Measurements from ENCODE around the gene ZNF141. TPM values are rescaled to one million over a fixed set of nuclear protein-coding genes. Genes with fewer than 3 reads are reported as not detected.

The ZNF141 gene
- total and polyA plus RNA-seq, 2 experiments from 2014 or later: 7.4 to 20.3 TPM

DNA sequence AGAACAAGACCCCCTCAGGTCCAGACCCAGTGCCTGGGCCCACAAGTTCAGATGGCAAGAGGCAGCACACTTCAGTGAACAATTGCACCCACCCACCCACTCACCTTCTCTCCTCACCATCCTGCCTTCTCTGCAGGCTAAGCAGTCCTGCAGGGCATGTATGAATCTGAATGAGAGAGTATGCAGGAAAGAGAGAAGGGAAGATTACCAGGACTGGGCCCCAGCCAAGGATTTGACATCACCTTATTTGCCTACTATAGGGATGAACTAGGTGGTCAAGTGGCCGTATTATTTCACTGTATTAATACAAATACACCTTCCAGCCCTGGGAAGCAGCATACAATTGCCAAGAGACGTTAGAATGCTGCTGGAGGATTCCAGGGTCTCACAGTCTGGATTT lies 2.1 kb upstream of the ZNF141 start:
- H3K27me3 ChIP-seq: no peaks in the 10 kb centered on the region
- no peaks in the 10 kb centered on the region for H3K9me2 ChIP-seq (replicated peaks; ENCODE audit: insufficient read depth)
- H3K4me2 ChIP-seq: peak overlapping the region; percentile 79
- peaks cover 25% of the 10 kb centered on the region for H3K79me2 ChIP-seq
- H3K4me1 ChIP-seq (ENCODE audit: insufficient read depth): peaks cover 5% of the 10 kb centered on the region
- no peaks in the 10 kb centered on the region for H3K36me3 ChIP-seq (replicated peaks; ENCODE audit: insufficient read depth, low read depth)
- no peaks in the 10 kb centered on the region for H4K20me1 ChIP-seq (ENCODE audit: insufficient read depth, poor library complexity, severe bottlenecking)
- TF ChIP-seq EZH2phosphoT487 (IDR thresholded peaks at IDR 0.05; ENCODE audit: low read depth, severe bottlenecking, unreplicated experiment): no peak
- TF ChIP-seq, protein P1, sequence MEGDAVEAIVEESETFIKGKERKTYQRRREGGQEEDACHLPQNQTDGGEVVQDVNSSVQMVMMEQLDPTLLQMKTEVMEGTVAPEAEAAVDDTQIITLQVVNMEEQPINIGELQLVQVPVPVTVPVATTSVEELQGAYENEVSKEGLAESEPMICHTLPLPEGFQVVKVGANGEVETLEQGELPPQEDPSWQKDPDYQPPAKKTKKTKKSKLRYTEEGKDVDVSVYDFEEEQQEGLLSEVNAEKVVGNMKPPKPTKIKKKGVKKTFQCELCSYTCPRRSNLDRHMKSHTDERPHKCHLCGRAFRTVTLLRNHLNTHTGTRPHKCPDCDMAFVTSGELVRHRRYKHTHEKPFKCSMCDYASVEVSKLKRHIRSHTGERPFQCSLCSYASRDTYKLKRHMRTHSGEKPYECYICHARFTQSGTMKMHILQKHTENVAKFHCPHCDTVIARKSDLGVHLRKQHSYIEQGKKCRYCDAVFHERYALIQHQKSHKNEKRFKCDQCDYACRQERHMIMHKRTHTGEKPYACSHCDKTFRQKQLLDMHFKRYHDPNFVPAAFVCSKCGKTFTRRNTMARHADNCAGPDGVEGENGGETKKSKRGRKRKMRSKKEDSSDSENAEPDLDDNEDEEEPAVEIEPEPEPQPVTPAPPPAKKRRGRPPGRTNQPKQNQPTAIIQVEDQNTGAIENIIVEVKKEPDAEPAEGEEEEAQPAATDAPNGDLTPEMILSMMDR (IDR thresholded peaks at IDR 0.05; ENCODE audit: poor library complexity): no peak
- no peak for TF ChIP-seq EZH2 (IDR thresholded peaks at IDR 0.05; ENCODE audit: borderline replicate concordance)
- no peak overlapping the region for H2AFZ ChIP-seq
- no peak overlapping the region for H3K27ac ChIP-seq
- WGBS (ENCODE audit: low lambda C conversion rate, missing lambda C conversion rate): 97% methylated on average over 2 of the region's 2 CpGs
- DNase-seq (ENCODE audit: low spot score): no peak
- H3K4me3 ChIP-seq: no peak overlapping the region
- peaks cover 6% of the 10 kb centered on the region for H3K9me3 ChIP-seq (ENCODE audit: low read depth)

DNA sequence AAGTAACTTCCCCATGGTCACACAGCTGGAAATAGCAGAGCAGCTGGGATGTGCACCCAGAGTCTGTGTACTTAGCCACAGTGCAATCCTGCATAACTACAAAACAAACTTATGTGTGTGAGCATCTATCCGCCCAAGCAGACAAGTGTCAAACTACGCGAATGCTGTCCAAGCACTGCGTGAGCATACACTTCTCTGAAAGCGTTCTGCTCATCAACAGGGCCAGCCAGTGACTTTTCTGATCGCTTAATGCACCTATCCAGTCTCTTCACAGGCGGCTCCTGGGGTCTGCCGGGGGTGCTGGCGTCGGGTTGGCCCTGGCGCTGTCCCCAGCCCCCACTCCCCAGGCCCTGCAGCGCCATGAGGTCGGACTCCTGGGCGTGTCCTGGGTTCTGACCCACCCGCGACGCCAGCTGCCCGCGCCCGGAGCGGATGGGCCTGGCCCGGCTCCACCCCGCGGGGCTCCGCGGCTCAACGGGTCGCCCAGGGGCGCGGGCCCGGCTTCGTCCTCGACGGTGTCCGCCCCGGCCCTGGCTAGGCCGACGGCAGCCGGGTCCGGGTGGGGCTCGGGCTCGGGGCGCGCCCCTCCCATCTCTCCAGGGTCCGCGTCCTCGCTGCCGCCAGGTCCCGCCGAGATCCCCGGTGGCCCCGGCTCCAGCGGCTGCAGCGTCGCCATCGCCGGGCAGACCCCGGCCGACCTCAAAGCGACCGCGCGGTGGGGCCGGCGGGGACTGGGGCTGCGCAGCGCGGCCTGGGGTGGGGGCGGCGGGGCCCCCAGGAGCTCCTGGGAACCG lies 1.3 kb upstream of the ZNF141 start:
- WGBS (ENCODE audit: low lambda C conversion rate, missing lambda C conversion rate): 10% methylated on average over 49 of the region's 71 CpGs
- H3K79me2 ChIP-seq: peaks cover 33% of the 10 kb centered on the region
- DNase-seq (ENCODE audit: low spot score): peak; percentile 38
- peaks cover 5% of the 10 kb centered on the region for H3K4me1 ChIP-seq (ENCODE audit: insufficient read depth)
- peak overlapping the region; percentile 79 for H3K4me2 ChIP-seq
- no peaks in the 10 kb centered on the region for H3K27me3 ChIP-seq
- peak overlapping the region; percentile 53 for H3K4me3 ChIP-seq
- H3K36me3 ChIP-seq (replicated peaks; ENCODE audit: insufficient read depth, low read depth): no peaks in the 10 kb centered on the region
- H3K27ac ChIP-seq: peak overlapping the region; percentile 95
- H3K9me2 ChIP-seq (replicated peaks; ENCODE audit: insufficient read depth): no peaks in the 10 kb centered on the region
- H3K9me3 ChIP-seq (ENCODE audit: low read depth): peaks cover 14% of the 10 kb centered on the region
- H4K20me1 ChIP-seq (ENCODE audit: insufficient read depth, poor library complexity, severe bottlenecking): no peaks in the 10 kb centered on the region
- peak overlapping the region; percentile 74 for H2AFZ ChIP-seq
- TF ChIP-seq EZH2phosphoT487 (IDR thresholded peaks at IDR 0.05; ENCODE audit: low read depth, severe bottlenecking, unreplicated experiment): no peak
- no peak for TF ChIP-seq EZH2 (IDR thresholded peaks at IDR 0.05; ENCODE audit: borderline replicate concordance)
- TF ChIP-seq, protein P1 (IDR thresholded peaks at IDR 0.05; ENCODE audit: poor library complexity): no peak

DNA sequence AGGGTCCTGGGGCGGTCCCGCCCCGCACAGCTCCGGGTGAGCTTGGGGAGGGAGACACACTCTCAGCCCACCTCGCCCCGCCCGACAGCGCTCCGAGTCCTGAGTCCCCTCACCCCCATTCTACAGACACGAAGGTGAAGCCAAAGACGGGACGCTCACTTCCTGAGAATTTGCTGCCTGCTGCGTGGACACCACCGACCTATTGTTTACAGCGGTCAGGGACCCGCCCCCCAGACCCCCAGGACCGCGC lies 796 bp upstream of the ZNF141 start:
- WGBS (ENCODE audit: low lambda C conversion rate, missing lambda C conversion rate): 3% methylated on average over 7 of the region's 18 CpGs
- H3K79me2 ChIP-seq: peaks cover 38% of the 10 kb centered on the region
- DNase-seq (ENCODE audit: low spot score): peak; percentile 34
- peak overlapping the region; percentile 95 for H3K27ac ChIP-seq
- TF ChIP-seq EZH2phosphoT487 (IDR thresholded peaks at IDR 0.05; ENCODE audit: low read depth, severe bottlenecking, unreplicated experiment): no peak
- TF ChIP-seq, protein P1 (IDR thresholded peaks at IDR 0.05; ENCODE audit: poor library complexity): no peak
- H3K4me2 ChIP-seq: peak overlapping the region; percentile 79
- H3K9me2 ChIP-seq (replicated peaks; ENCODE audit: insufficient read depth): no peaks in the 10 kb centered on the region
- H3K36me3 ChIP-seq (replicated peaks; ENCODE audit: insufficient read depth, low read depth): no peaks in the 10 kb centered on the region
- H3K27me3 ChIP-seq: no peaks in the 10 kb centered on the region
- no peaks in the 10 kb centered on the region for H4K20me1 ChIP-seq (ENCODE audit: insufficient read depth, poor library complexity, severe bottlenecking)
- peak overlapping the region; percentile 74 for H2AFZ ChIP-seq
- H3K4me1 ChIP-seq (ENCODE audit: insufficient read depth): peaks cover 5% of the 10 kb centered on the region
- peaks cover 16% of the 10 kb centered on the region for H3K9me3 ChIP-seq (ENCODE audit: low read depth)
- peak overlapping the region; percentile 53 for H3K4me3 ChIP-seq

Data from hepatocyte (in vitro differentiated cells).